ENCODE results near the gene NRP2. TPM values are rescaled to one million over a fixed set of nuclear protein-coding genes. Genes with fewer than 3 reads are reported as not detected.
A peak's percentile ranks its signal among the peaks of the same experiment; 100 is the strongest.

The NRP2 gene
- total RNA-seq, 1 donor: 11.2 TPM

DNA sequence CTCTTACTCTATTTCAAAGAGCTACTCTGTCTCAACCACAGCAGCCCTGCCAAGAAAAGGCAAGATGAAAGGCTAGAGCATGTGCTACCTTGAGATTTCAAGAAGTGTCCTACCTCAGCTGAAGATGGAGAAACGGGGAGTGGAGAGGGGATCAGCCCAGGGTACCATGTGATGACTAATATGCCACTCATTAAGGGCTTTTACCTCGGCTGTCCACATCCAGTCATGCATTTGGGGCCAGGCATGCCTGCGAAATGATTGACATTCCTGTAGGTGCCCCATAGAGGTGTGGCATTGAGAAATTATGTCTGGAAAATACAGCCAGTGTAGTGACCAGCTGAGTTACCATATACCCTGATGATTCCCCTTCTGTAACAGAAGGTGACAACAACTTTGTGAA is 96.1 kb downstream of the NRP2 start:
- DNase-seq (ENCODE audit: low read depth): no peak
- TF ChIP-seq, protein P1, sequence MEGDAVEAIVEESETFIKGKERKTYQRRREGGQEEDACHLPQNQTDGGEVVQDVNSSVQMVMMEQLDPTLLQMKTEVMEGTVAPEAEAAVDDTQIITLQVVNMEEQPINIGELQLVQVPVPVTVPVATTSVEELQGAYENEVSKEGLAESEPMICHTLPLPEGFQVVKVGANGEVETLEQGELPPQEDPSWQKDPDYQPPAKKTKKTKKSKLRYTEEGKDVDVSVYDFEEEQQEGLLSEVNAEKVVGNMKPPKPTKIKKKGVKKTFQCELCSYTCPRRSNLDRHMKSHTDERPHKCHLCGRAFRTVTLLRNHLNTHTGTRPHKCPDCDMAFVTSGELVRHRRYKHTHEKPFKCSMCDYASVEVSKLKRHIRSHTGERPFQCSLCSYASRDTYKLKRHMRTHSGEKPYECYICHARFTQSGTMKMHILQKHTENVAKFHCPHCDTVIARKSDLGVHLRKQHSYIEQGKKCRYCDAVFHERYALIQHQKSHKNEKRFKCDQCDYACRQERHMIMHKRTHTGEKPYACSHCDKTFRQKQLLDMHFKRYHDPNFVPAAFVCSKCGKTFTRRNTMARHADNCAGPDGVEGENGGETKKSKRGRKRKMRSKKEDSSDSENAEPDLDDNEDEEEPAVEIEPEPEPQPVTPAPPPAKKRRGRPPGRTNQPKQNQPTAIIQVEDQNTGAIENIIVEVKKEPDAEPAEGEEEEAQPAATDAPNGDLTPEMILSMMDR (IDR thresholded peaks at IDR 0.05; ENCODE audit: insufficient read depth, low read length): no peak
- H3K4me3 ChIP-seq (ENCODE audit: low read depth, low read length): no peak overlapping the region

DNA sequence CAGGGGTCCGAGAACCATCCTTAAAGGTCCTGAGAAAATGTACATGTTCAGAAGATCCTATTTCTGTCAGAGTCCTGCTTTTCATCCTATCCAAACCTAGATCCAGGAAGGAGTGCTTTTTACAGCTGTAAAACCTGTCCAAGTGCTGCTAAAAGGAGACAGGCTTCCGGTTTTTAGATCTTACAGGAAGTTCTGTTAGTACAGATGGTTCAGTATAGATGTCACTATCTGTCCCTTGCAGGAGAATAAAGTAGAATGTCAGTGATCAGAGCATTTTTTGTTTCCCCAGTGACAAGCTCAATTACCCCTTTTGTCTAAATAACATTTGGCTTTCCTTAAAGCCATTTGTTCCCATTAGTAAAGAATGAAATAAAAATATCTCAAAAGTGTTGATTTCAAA is 98.3 kb downstream of the NRP2 start:
- TF ChIP-seq, protein P1 (IDR thresholded peaks at IDR 0.05; ENCODE audit: insufficient read depth, low read length): no peak
- DNase-seq (ENCODE audit: low read depth): no peak
- H3K4me3 ChIP-seq (ENCODE audit: low read depth, low read length): no peak overlapping the region

DNA sequence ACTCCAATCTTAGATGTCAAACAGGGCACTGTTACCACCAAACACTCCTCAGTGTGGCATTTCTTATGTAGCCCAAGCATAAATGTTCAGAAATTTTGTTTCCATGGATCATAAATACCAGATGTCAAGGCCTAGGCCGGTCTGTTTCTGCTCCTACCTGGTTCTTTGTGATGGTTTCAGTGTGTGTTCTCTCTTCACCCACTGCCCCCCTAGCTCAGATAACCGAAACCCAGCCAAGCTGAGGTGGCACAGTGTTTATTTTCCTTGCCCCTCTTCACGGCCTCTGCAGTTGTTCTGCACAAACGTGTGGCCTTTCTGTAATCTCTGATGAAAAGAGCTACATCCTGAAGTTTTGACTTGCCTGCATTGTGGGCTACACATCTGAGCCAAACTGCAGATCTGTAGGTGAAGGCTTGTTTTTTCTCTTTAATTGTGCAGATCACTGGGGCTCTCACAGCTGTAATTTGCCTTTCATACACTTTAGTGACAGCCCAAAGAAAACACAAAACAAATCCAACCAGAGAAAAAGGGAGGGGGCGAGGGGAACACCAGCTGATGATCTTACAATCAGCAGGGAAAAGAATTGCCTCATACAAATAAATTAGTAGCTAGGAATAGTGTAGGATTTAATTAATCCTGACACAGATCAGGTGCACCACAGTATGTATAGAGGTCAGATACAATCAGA is 99.1 kb downstream of the NRP2 start:
- TF ChIP-seq, protein P1 (IDR thresholded peaks at IDR 0.05; ENCODE audit: insufficient read depth, low read length): no peak
- H3K4me3 ChIP-seq (ENCODE audit: low read depth, low read length): no peak overlapping the region
- DNase-seq (ENCODE audit: low read depth): no peak

DNA sequence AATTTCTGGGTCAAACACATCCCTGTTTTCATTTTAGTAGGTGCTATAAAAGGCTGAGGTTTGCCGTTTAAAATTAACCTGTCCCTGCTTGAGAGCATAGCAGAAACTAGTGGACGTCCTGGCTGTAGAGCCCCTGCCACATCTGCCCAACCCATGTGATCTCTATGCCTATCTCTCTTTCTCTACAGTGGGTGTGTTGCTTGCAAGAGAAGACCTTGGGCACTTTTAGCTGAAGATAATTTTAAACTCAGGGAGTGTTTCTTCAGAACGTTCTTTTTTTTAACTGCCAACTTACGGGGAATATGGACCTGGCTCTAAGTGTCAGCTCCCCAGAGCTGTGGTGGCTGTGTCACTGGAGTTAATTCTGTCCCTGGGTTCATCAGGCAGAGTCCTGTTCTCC is 100.6 kb downstream of the NRP2 start:
- no peak for DNase-seq (ENCODE audit: low read depth)
- TF ChIP-seq, protein P1 (IDR thresholded peaks at IDR 0.05; ENCODE audit: insufficient read depth, low read length): no peak
- no peak overlapping the region for H3K4me3 ChIP-seq (ENCODE audit: low read depth, low read length)

DNA sequence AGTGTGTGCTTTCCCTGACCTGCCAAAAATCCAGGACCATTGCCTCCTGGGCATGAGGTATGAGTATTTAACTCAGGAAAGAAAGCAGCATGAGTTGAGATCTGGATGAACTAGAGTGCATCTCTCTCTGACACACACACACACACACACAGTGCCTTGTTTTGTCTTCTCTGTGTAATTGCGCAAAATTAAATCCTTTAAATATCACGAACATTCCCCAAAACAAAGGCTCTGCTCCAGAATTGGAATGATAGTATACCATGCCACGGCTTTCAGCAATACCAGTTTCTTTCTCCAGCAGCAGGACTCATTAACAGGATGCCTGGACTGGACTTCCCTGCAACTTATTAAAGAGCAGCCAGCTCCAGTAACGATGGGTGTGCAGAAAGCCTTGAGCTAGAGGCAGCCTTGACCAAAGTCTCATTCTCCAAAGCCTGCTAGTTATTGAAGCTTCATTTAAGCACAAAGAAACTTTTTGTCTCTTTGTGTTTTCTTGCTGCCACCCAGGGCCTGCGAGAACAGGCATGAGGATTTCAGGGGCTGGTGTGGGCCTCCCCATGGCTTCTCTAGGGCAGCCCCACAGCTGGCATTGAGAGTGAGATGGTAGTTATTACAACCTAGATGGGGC is 101.7 kb downstream of the NRP2 start:
- no peak overlapping the region for H3K4me3 ChIP-seq (ENCODE audit: low read depth, low read length)
- TF ChIP-seq, protein P1 (IDR thresholded peaks at IDR 0.05; ENCODE audit: insufficient read depth, low read length): no peak
- DNase-seq (ENCODE audit: low read depth): no peak

DNA sequence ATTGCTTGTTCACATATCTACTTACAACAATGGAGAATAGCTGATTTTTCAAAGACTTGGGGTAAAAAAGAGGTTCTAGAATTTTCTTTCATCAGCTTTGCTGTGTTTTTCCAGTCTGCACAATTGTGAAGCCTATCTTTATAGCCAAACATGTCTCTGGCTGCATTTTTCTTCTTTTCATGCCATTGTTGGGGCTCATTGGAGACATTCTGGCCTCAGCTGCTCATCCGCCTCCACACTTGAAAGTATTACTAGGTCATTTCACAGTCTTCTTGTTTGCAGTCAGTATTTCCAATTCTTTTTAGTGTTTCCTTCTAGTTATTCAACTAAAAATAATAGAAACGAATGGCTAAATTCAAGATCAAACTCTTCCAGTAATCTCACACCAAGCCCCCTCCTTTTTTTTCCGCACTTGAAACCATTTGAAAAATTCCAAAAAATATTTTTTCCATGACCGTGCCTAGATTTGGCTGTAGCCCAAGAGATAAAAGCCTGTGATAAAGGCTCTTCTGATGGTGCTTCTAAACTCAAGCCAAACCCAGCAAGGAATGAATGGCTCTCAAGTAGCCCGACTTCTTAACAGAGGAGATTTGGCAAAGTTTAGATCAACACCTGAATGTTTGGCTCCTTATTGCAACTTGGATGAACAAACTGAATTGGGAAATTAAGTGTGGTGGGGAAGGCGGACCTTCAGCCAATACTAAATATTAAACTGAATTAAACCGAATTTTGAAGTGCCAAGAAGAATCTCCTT is 103.4 kb downstream of the NRP2 start:
- no peak overlapping the region for H3K4me3 ChIP-seq (ENCODE audit: low read depth, low read length)
- peak; percentile 58 for DNase-seq (ENCODE audit: low read depth)
- TF ChIP-seq, protein P1 (IDR thresholded peaks at IDR 0.05; ENCODE audit: insufficient read depth, low read length): no peak

Data from fibroblast of the aortic adventitia (primary cell).